NCI-H2196 (cell line): ENCODE results near the gene FHIT.

ENCODE experiments used
- DNase-seq: peaks from one replicate; lab custom pipeline; 2025; ENCODE audit not compliant: unreplicated experiment; lab: John Stamatoyannopoulos, UW

Gene FHIT

GRCh38 chr3:60867200-60867599, 384.1 kb downstream of the FHIT start:
- no peak for DNase-seq

GRCh38 chr3:60856257-60857046, 394.8 kb downstream of the FHIT start:
- DNase-seq: no peak

DNA sequence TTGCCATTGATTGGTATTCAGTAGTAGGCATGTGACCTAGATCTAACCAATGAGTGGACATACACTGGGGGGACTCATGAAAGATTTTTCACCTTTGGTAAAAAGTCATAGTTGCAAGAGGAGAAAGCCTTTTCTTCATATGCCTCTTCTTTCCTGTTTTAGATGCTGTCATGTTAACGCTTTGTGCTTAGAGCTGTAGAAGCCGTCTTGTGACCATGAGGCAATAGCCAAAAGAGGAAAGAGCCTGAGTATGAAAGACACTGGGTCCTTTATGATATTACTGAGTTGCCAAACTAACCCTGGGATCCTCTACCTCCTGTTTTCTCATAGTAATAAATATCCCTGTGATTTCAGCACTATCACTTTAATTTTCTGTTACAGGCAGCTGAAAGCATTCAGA, 396.0 kb downstream of the FHIT start:
- no peak for DNase-seq

DNA sequence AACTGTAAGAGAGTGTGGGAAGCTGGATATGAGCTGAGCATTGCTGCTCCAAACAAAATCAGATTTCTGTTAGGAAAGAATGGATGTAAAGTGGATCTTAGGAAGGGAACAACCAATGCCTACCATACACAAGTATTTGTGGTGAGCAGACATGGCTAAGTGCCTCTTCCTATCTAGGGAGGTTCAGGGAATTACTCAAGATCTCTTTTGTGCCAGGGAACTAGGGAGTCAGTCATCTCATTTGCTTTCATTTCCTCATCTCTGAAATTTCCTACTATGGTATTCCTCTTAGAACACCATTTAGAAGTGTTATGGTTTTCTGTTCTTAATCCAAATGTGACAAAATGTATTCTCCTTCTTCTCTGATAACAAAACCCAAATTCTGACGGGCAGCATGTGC, 396.5 kb downstream of the FHIT start:
- DNase-seq: no peak

DNA sequence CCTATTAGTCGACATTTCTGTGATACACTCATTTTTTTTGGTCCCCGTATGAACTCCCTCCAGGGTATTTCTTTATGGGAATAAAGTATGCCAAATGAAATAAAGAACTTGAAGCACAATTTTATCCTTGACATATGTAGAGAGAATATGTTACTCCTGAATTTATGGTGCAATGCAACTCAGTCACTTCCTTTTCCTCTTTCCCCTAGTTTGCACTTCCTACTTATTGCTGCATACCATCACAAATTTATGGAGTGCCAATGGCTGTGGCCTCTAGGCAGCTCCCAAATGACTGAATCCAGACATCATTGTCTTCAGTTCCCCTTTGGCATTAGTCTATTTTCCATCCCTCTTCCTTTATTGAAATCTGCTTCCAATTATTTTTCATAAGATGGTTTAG, 403.5 kb downstream of the FHIT start:
- DNase-seq: no peak

DNA sequence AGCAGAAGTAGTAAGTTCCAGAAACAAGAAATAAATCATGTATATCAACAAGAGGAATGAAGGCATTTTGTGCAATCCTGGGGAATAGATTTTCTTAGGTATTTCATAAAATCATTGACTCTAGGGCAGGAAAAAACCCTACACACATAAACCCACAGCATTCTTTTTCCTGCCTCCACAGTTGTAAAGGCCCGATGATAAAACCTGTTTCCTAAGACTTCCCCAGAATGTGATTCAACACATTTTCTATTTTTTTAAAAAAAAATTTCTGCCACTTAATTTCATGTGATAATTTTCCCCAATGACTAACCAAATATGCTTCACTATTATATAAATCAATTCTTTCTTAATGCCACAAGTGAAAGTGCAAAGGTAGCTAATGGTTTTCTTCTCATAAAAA, 407.0 kb downstream of the FHIT start:
- no peak for DNase-seq

- no peak for DNase-seq
Measured at GRCh38 chr3:60841355-60841754, 409.9 kb downstream of the FHIT start.

DNA sequence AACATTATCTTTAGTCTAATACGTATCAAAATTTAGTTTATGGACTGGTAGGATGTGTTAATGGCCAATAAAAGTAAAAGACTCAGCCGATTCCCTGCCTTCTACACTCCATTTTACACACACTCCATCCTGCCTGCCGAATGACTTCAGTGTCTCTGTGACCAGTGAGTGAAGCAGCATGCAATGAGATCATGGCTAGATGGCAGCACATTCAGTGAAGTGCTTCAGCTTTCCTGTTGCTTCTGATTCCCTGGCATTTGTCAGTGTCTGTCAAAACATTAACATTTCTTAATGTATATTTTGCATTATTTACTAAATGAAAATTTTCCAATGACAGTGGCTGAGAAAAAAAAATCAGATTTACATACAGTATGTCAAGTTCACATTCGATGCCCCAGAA, 412.0 kb downstream of the FHIT start:
- DNase-seq: no peak

DNA sequence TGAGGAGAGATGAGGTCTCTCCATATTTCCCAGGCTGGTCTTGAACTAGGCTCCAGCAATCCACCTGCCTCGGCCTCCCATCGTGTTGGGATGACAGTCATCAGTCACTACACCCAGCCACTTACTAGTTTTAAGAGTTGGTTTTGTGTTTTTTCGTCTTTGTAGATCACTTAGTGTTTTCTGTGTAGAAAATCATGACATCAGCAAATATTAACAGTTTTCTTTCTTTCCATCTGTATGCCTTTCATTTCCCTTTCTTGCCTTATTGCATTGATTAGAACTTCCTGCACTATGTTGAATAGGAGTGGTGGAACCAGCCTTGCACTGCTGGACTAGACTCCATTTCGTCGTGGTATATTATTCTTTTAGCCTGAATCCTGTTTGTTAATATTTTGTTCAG, 415.5 kb downstream of the FHIT start:
- DNase-seq: no peak

DNA sequence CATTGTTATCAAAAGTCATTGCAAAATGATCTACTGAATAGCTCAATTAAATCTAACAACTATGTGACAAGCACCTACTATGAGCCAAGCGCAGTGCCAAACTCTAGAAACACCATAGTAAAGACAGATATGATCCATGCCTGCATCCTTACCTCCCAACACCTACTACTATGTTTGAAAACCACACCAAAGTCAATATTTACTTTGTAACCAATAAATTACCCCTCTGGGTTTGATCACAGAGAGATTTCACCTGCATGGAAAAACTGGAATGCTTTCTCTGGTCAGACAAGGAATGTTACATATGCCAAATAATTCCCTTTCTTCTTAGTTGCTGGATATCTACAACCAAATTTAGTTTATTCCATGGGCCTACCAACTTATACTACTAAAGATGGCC, 422.2 kb downstream of the FHIT start:
- no peak for DNase-seq

- DNase-seq: no peak
Measured at GRCh38 chr3:60827666-60828065, 423.6 kb downstream of the FHIT start.

DNA sequence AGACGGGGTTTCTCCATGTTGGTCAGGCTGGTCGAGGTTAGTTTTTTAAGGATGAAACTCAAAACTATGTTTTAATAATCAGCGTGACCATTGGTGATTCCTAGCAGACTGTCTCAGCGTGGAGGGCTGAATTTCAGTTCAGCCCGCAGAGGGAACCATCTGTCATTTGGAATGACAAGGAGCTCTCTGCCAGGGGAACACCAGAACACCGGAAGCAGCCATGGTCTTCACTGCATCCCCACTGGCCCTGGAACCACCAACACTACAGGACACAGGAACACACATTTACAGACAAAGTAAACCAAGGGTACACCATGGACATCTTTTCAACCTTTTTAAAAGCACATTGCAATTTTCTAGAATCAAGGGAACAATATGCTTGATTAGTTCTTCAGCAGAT, 424.7 kb downstream of the FHIT start:
- DNase-seq: no peak

DNA sequence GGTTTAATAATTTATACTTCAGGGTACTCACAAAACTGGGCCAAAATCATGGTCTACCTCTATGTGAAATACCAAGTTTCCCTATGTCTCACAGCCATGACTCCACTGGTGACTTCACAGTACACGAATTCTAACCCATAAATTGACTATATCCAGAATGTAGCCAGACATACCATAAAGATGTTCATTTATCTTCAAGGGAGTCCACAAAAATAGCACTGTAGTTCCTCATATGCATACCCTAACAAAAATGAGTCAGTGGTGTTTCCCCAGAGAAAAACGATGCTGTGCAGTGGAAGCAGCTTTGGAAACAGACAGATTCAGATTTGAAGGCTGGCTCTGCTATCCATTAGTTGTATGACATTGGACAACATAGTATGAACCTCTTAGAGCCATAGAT, 438.8 kb downstream of the FHIT start:
- DNase-seq: no peak

GRCh38 chr3:60810881-60811280, 440.4 kb downstream of the FHIT start:
- DNase-seq: no peak

GRCh38 chr3:60809857-60810610, 441.2 kb downstream of the FHIT start:
- DNase-seq: no peak

DNA sequence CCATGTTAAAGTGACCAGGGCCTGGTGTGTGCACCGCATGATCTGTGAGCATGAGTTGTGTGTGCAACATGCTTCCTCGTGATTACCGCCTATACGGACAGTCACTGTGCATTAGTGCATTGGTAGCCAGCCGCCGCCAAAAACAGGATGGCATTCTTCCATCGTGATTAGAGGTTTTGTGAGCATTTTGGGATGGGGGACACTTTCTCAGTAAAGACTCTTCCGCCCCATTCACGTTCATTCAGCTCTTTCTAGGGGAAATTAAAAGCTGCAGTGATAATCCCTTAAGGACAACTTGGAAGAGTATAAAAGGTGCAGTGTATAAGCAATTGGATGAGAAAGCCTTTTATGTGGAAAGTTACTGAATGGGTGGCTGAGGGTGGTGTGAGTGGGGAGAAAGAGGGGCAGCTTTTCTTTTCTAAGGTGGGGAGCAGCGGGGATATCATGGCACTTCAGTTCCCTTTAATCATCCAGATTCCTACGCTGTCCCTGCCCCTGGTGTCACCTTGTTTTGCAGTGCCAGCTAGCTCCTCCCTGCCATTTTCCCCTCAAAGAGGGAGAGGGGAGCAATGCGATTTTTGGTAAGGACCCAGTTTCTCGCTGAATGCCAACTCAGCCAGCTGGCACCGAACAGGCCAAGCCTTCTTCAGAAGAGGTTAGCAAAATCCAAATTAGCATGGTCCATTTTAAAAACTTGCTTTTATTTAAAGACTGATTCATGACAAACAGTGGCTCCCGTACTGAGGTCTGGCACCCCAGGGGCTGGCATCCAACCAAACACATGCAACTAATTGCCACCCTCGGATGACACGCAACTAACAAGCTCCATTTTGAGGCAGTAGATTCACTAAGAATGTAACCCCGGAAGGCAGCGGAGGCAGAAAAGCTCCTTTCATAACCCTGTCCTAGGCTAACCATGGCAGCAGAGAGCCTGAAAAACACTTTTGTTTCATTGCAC, 447.8 kb downstream of the FHIT start:
- DNase-seq: no peak

GRCh38 chr3:60801307-60801706, 449.9 kb downstream of the FHIT start:
- DNase-seq: no peak

DNA sequence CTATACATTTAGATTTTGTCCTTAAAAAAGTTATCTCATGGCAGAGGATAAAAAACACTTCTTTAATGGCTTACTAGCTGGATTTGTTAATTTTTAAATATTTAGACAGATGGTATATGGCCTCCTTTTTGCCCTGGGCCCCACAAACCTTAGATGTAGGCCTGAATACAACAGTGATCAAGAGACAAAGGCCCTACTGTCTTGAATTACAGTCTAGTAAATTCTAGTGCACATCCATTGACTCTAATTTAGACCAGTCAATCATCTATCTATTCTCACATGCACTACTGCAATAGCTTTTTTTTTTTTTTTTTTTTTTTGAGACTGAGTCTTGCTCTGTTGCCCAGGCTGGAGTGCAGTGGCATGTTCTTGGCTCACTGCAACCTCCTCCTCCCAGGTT, 452.8 kb downstream of the FHIT start:
- DNase-seq: no peak

DNA sequence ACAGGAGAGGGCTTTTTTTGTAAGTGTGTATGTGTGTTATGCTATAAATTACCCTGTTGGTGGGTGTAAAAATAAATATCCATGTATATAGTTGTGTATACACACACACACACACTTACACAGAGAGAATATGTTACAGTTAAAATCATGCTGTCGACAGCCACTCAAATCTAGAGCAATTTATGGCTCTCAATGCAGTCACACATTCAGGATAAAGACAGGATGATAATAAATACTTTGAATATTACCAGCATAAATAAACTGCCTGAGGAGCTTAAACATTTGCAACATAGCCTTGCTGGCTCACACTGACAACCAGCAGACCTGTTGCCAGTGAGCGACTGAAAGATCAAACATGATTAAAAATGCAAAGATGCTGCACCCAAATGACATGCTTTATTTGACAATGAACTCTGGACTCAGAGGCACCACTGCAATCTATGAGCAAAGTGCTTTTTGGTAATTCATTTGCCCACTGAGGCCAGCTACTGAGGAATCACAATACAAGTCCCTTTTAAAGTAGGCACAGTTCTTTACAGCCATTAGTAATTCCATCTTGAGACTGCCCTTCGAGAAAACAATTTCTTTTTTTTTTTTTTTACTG, 458.9 kb downstream of the FHIT start:
- DNase-seq: no peak

DNA sequence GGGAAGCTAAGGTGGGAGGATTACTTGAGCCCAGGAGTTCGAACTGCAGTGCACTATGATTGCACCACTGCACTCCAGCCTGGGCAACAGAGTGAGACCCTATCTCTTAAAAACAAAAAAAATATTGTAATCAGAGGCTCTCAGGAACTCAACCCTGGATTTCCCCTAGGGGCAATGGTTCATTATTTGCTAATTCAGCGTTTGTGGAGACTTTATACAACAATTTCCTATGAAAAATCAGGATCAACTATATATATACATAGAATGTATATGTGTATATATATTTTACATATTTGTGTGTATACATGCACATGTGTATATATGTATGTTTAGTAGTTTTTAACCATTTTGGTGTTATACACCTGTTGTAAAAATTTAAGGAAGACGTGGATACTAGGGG, 463.1 kb downstream of the FHIT start:
- no peak for DNase-seq

- no peak for DNase-seq
Measured at GRCh38 chr3:60781935-60782334, 469.3 kb downstream of the FHIT start.
